Mucosa of descending colon (tissue), 3 donors: ENCODE results near the gene ATP12A. TPM values are rescaled to one million over a fixed set of nuclear protein-coding genes. Genes with fewer than 3 reads are reported as not detected.

Experiments
- ATAC-seq: fragments of 200-7000 bp; cut with Tn5 transposase; one replicate; pipeline ENCODE4 v1.9.1; 2020; ENCODE audit warnings: mild to moderate bottlenecking, moderate library complexity
- DNase-seq, 3 donors: peaks; one replicate each; pipeline ENCODE4 v3.0.0-alpha.2; 2020
- H3K36me3 ChIP-seq: fragments of 200-600 bp; one replicate; pipeline ENCODE4 v1.8.0; 2021; ENCODE audit warnings: low read depth, mild to moderate bottlenecking
- H3K4me1 ChIP-seq: fragments of 200-600 bp; one replicate; pipeline ENCODE4 v1.8.0; 2021; ENCODE audit warnings: low read depth, mild to moderate bottlenecking
- H3K4me3 ChIP-seq: fragments of 200-600 bp; one replicate; pipeline ENCODE4 v1.8.0; 2021; ENCODE audit warnings: mild to moderate bottlenecking
- H3K9me3 ChIP-seq: fragments of 200-600 bp; one replicate; pipeline ENCODE4 v1.8.0; 2021; ENCODE audit warnings: mild to moderate bottlenecking
- CTCF ChIP-seq: fragments of 200-600 bp; IDR thresholded peaks from one replicate; pipeline ENCODE4 v1.8.0; 2022; ENCODE audit warnings: antibody characterized with exemption, mild to moderate bottlenecking
- intact Hi-C, 2 donors: fragments of 100-400 bp; cut with DNase I in 1 of 2; cut with micrococcal nuclease in 1 of 2; formaldehyde crosslinking; loops; one replicate each; pipeline versions ENCODE4 v1.11.0 to v1.11.1; 2022; cut with DNase I, micrococcal nuclease
- total RNA-seq, 3 donors: library from RNA; stranded (reverse); fragmentation: NEBNext Ultra II Directional in 2 of 3; extraction: Animal tissue kit (Norgen Biotek cat#: 25700) in 2 of 3; gene quantifications; one replicate each; pipeline versions ENCODE4 v1.2.1 to v1.2.4, GENCODE V29; 2021 to 2023
- donor health status: DM: no; HTN: no; CAD: no; lungs with moderate emphysema.
- donor health status: DM: no; HTN: no; CAD: no.
- donor health status: DM: no; HTN: yes; CAD: no.

ATP12A gene
- total RNA-seq, 3 donors from 2014 or later: not detected

GRCh38 chr13:24748061-24748400 lies 67.8 kb downstream of the ATP12A start:
- DNase-seq (no peak), ATAC-seq (no peak)
- intact Hi-C loops: no loop called here
- TF ChIP-seq CTCF: no peak
- Histone ChIP-seq H3K9me3 (no peaks in the 10 kb centered on the region), H3K36me3 (no peaks in the 10 kb centered on the region), H3K4me3 (no peak overlapping the region), H3K4me1 (peaks cover 11% of the 10 kb centered on the region)

- Histone ChIP-seq H3K4me3 (no peak overlapping the region), H3K36me3 (no peaks in the 10 kb centered on the region), H3K4me1 (no peaks in the 10 kb centered on the region), H3K9me3 (no peaks in the 10 kb centered on the region)
- no peak for TF ChIP-seq CTCF
- intact Hi-C loops: no loop called here
- DNase-seq (no peak), ATAC-seq (no peak)
Measured at GRCh38 chr13:24759197-24759596, 79.0 kb downstream of the ATP12A start.

Other genes with a start within 250 kb of the ATP12A start
- 100 to 1,000 TPM in 2 of 3 donors, 10 to 100 TPM in 1; 88.4 to 156 (median 117) TPM for gene PARP4, start 167.6 kb upstream of the ATP12A start, total RNA-seq
- not detected for gene RNF17, start 83.8 kb downstream of the ATP12A start, total RNA-seq